ENCODE results near the gene EGFR.
A peak's percentile ranks its signal among the peaks of the same experiment; 100 is the strongest.

The EGFR gene

DNA sequence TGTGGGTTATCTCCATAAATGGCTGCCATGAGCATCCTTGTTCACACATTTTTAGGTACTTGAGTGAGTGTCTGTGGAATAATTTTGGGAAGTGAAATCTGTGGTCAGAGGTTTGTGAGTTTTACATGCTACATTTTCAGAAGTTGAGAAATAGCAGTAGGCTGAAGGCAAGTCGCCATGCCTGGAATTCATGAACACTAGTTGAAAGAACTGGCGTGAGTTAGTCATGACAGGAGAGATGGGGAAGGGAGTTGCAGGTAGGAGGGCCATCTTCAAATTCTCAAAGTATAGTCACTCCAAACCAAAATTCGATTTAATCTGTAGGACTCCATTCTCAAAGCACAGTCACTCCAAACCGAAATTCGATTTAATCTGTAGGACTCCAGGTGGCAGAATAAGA lies 89.6 kb downstream of the EGFR start:
- no peak for DNase-seq

DNA sequence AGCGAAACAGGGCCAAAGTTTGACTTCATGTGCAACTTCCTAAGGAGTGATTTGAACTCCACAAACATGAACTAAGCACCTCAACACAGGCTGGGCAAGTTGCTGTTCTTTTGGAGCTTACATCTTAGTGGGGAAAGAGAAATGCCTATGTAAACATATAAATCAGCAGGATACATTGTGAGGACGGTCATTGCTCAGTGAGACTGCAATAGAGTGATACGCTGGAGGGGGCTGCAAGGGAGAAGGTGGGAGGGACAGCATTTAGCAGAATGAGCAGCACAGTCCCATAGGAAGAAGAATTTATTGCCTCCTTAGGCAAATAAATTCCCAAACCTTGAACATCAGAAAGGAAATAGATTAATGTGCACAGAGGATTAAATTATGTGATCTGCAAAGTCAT lies 90.0 kb downstream of the EGFR start:
- no peak for DNase-seq

DNA sequence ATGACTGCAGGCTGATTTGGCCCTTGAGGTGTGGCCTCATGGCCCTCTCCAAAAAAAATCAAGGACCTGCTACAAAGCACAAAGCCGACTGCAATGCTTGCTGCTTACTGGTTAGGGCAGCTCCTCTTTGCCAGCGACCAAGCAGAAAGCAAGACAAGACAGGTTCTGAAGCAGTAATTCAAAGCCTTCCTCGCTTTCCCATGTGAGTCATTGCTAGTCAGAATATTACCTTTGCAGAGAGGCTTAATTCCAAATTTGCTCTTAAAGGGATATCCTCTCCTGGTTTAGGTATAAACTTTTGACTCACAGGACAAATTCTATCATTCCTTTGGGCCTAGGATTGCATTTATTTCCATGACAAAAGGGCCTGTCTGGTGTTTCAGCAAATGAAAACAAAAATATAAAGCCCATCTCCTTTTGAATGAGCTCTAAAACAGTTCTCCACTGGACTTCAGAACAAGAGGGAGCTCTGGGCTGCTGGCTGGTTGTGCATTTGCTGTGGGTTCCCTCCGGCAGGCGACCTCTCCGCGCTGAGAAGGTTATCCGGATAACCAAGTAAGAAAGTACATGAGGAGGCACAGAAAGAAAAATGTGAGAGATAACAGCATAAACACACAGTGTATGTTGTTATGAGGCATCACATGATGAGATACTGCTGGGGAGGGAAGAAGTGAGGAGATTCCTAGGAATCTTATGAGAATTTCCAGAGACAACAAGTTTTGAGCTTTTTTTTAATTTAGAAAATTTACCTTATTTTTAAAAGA lies 90.8 kb downstream of the EGFR start:
- no peak for DNase-seq

DNA sequence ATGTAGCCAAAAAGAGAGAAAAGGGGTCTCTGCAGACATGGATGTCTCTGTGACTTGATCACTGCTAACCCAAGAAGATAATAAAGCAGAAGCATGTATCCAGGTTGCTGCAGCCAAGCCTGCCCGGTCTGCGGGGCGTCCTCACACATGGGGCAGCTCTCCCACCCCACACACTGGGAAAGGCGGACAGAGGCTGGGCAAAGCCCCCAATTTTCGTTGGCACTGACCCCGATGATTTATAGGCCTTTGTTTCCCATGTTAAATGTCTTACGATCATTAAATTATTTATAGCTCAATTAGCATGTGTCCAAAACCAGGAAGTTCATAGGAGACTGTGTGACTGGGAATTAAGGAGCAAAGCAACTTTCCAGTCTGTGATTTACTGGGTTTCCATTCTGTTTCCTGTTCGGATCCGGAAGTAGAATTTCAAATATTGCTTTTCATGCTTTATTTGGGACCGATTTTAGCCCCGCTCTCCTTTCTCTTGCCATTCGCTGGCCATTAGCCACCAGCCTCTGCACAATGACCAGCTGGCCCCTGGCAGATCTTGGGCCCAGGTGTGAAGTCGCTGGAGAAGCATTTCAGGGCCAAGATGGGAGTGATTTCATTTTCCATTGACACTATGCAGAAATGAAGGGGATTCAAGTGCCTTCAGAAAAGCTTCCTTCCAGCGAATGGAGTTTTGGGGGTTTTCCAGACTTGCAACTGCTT lies 91.6 kb downstream of the EGFR start:
- no peak for DNase-seq

DNA sequence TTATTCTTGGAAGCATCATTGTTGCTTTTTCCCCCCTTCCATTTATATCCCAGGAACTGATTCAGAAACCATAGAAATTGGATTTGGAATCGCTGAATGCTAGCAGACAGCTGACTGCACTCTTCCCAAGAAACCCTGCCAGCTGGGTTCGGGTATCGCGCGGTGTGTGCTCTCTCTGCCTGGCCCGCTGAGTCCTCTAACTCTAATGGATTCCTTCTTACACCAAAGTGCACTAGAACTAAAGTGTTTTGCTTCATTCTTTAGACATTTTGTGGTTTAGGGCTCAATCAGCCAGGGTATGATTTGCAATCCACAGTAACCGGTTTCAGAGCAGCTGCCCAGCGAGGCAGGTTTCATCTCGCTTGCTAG lies 92.2 kb downstream of the EGFR start:
- no peak for DNase-seq

DNA sequence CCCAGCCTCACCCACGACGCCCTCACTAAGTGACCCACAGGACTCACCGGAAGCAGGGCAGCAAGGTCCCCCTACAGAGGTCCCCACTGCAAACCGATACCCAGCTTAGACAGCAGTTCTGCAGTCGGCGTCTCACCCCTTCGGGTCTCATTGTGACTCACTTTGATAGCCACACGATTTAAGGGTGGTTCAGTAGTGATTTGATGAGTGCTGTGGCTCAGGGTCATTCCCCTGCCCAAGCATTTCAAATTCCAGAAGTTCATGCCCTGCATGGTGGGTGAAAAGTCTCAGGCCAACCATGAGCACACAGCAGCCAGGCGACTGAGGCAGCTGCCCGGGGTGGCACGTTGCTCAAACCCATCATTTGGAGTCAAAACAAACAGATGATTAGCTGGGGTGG lies 93.2 kb downstream of the EGFR start:
- DNase-seq, result no peak

DNA sequence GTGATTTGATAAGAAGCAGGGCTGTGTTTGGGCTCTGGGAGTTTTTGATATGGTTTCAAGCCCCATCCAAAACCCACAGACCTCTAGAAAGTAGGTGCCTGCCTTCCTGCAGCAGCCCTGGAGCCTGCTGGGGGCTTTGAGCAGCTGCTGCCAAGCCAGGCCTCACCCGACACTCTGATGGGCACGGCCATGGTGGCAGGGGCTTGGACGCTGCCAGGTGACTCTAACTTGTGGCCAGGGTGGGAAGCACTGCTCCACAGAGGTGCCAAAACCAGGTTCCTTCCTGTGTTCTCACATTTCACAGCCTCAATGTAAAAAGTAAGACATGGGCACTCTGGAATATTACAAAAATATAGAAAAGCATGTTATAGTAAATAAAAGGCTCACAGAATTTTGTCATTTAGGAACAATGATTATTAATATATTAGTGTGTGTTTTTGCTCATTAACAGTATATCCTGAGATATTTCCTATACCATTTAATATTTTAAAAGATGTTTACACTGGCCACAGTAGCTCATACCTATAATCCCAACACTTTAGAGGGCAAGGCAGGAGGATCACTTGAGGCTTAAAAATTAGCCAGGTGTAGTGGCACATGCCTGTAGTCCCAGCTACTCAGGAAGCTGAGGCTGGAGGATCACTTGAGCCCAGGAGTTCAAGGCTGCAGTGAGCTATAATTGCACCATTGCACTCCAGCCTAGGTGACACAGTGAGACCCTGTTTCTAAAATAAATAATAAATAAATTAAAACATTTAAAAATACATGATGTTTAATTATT lies 95.1 kb downstream of the EGFR start:
- no peak for DNase-seq

DNA sequence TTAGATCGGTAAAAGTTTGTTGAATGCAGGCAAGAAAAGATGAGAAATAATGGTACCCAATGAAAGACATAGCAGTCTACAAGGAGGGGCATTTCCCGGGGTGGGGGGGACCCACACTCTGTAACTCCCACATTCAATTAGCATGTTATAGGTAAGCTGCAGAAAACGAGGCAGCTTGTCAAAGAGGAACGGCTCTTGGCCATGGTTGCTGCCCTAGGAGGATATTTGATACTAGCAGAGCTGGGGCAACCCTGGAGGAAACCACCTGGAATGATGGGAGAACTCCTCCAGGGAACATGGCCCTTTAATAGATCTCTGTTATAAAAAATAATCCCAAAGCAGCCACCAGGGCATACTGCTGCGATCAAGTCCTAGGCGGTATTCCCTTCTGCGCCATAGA lies 98.5 kb downstream of the EGFR start:
- DNase-seq, result no peak

DNA sequence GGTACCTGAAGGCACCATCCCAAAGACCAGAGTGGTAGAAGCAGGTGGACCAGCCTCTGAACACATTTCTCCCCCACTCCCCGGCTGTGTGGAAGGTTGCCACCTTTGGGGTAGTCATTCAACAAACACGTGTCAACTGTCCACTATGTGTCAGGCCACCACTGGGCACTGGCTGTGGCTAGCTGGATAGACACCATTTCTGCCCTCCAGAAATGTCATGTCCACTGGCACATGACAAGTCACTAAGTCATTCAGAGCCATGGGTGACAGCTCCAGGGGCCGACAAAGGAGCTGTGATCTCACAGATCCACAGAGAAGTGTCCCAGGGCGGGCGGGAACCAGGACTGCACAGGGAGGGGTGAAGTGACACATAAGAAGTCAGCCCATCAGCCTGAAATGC lies 99.6 kb downstream of the EGFR start:
- DNase-seq, result no peak

DNA sequence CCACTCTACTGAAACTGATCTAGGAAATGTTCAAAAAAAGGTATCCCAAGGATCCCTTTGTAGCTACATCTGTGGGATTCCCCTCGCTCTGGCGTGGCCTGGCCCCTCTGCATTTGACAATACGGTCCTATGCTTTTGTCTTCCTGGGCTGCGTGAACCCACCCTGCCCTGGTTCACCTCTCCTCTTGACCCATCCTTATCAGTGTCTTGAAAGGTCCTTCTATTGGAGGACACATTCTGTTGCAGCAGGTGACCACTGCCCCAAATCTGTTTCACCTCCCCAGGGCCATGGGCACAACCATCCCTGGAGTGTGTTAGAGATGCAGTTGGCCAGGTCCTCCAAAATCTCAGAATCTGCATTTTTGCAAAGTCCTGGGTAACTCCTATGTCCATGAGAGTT lies 100.8 kb downstream of the EGFR start:
- DNase-seq, result no peak

DNA sequence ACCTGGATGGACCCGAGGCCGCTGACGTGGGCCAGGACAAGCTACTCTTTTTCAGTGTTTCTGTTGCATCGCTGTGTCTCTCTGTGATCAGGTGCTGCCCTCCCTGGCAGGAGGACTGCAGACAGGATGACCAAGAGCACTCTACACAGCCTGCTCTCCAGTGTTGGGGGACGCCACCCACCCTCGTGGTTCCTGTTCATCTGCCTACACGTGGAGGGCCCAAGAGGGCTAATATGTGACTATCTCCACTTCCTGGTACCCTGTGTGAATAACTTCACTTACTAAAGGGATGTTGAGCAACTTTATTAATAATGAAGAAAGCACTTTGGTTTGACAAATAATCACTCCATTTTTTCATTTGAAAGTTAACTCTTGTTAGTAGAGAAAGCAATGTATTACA lies 101.3 kb downstream of the EGFR start:
- DNase-seq, result no peak

DNA sequence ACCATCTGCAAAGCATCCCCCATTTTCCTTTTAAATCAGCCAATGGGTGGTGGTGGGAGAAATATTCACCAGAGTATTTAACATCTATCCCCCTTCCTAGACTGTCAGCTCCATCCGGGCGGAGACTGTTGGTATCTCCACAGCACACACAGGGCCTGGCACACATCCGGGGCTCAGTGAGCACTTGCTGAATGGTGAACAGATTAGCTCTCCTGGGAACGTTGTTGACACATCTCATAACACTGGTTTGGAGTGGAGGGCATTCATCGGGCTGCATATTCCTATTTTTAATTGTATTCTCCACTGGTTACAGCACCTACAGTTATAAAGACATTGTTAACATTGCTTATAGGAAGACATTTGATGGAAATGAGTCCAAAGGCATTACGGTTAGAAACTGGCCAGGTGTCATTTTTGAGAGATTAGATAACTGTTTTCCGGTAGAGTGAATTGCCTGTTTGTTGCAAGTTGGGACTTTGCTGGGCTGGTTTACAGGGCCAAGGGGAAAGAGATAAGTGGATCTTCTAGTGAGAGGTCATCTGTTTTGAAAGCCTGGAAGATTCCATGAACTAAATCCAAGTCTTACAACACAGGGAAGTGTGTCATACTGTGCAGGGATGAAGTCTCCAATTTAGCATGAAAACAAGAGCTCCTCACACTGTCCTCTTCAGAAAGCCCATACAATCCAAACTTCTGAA lies 101.8 kb downstream of the EGFR start:
- DNase-seq, result no peak

DNA sequence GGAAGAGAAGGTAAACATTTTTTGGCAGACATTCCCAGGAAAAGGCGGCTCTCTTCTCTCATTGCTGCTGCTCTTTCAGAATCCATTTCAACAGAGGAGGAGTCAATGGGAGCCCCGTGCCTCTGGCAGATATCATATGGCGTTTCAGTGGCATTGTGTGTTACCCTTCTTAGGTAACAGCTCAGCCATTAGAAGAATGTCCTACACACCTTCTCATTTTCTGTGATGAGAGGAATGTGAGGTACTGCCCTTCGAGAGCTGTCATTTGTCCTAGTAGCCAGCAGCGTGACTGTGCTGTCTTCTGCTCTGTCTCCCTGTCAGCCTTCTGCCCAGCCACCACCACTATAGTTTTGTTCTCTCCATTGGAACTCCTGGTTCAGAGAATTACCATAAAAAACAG lies 102.4 kb downstream of the EGFR start:
- no peak for DNase-seq

DNA sequence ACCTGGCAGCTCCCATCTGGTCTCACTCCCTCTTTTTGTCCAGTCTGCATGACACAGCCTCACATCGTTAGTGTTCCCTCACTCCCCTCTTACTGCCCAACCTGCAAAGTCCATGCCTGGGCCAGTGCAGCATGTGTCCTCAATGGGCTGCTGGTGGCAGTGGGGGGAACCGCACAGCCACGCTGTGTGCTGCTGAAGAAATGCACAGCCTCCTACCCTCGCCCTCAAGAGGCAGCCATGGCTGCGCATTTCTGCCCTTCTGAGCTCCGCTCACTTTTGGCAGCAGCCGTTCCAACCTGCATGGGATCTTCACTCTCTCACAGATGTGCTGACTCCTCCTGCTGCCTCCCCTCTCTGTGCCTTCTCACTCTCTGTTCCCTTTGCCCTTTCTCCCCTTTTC lies 103.4 kb downstream of the EGFR start:
- DNase-seq, result no peak

DNA sequence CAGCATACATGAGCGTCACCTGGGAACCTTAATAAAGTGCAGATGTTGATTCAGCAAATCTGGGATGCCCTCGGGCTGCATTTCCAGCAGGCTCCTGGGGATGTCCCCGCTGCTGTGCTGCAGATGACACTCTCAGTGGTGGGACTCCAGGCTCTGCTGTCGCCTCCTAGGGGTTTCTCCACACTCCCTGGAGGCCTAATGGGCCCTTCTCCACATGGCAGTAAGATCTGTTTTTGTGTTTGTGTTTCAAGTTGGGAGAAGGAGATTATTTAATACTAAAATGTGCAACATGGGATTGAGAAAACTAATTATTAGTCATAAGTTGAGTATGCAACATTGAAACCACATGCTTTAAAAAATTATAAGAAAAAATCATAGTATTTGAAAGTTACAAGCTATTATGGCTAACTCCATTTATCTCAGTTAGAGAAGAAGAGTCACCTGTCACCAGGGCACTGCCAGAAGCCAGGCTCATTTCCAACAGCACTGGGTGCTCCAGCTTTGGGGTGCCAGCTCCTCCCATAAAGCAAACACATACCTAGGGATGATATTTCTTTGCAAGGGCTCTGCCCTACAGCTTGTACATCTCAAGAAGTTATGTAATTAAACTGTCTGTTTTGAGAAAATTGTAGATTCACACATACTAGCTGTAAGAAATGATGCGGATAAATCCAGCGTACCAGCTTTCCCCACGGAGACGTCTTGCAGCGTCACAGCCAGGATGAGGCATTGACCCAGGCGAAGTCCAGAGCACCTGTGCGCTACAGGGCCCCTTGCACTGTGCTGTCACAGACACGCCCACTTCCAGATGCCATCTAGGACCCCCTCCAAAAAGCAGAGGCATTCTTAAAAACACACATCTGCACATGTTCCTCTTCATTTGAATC lies 106.4 kb downstream of the EGFR start:
- DNase-seq, result no peak

DNA sequence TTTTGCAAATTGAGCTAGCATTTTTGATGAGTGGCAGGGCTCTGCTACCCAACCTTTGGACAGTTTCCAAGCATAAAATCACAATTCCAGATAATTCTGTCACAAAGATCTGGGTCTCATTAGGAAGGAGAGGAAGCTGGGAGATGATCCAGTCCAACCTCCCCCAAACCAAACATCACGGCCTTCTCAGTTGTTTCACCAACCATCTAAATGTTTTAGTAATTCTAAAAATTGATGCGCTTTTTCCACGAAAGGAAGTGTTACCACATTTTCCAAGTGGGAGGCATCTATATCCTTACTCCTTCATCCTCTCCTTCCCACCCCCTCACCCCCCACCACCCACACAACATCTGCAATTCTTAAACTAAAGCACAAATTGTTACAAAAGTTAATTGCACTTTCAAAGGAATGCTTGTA lies 108.3 kb downstream of the EGFR start:
- no peak for DNase-seq

DNA sequence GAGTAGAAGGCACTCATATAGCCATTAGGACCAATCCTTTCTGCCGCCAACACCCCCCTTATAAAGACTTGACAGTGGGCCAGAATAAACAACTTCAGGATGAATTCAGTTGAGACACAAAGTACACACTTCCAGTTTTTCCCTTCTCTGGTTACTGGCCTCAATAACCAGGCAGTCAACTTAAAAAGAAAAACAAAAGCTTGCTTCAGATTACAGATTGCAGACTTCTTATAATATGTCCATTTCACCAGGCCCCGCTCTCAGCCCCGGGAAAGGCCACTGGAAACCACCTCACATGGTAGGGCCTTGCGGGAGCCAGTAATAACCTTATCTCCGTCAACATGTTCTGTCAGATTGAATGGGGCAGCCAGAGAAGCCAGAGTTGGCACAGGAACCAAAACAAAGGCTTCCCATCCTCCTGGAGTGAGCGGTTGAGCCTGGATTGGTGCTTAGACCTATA lies 108.8 kb downstream of the EGFR start:
- no peak for DNase-seq

DNA sequence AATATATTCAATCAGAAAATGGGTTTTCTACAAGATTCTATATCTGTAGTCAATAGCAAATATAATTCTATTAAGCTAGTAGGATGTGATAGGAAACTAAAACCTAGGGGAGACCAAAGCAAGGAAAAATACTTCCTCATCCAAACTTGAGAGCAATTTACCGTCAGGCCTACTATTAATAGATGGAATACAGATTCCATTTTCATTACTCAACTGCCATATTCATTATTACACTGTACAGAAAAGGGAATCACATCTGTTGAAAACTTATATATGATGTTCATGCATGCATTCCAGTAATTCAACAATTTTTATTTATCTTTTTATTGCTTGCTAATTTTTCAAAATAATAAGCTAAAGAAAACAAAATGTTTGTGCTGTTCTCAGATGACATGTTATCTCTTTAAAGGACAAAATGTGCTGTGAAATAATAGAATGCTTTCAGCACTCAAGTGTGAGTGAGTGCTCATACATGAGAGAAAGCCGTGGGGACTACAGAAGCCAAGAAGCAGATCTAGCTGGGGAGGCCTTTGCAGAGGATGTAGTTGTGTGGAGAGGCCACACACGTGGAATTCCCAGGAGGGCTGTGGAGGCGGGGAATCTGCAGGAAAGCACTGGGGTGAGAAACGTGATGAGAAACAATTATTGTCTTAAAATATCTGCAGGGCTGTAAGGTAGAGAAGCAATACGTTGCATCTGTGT lies 110.0 kb downstream of the EGFR start:
- no peak for DNase-seq

DNA sequence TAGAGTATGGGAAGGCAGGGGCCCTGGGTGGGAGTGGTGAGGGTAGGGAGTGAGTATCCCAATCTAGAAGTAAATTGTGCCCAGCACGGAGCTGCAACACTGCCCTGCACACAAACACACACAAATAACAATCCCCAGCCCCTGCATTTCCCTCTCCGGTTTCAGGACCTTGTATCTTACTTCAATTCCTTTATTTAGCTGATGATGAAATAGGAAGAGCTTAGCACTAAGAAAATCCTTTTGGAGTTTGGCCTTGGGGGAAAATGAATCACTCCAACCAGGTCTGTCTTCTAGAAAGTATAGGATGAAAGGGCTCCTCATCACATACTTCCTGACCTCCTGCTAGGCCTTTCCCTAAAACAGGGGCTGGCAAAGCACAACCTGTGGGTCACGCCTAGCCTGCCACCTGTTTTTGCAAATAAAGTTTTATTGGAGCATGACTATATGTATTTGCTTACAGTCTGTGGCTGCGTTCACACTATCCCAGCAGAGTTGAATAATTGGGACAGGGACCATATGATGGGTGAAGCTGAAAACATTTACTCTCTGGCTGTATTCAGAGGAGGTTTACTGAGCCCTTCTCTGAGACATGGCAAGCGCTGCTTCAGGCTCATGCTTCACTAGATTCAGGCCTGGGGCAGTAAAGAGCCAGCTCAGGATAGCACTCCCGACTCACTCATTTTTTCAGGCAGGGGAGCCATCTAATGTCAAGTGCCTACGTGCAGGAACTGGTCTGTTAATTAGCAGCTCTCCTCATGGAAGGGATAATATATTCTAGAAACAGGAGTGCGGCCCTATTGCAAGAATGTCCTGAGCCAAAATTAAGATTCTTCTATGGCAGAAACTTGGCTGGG lies 111.0 kb downstream of the EGFR start:
- no peak for DNase-seq

DNA sequence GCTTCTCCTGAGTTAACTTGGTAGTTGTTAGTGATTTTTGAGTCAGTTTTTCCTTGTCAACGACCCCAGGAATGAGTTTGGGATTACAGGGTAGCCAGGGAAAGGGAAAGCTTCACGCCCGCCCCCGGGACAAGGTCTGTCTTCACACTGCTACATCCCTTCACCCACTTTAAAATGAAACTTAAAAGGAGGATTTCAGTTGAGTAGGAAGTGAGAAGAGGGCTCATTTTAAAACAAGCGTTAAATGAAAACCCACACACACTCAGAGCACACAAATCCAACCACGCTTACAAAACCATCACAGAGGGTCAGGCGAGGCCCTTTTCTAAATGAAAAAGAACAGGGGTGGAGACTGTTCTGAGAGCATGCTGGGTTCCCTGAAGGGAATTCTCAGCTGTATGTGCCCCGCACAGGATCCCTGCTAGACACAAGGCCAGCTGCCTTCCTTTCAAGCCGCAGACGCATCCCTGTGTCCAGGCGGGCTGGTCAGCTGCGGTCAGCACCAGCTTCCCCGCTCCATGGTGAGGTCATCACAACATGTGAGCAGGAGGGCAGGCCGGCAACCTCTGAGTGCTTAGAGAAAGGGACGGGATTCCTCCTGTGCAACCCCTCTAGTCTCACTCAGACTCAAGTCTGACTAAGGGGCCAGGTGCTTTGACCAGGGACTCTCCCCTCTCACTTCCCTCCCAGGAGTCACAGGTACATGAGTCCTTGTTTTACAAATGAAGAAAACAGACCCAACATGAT lies 111.8 kb downstream of the EGFR start:
- peak; percentile 41 for DNase-seq
